Parathyroid adenoma (tissue), 2 donors: ENCODE measurements around the gene TFEB.

Experiments
- H2AFZ ChIP-seq: fragments of 300-600 bp; sonication (generic); one replicate; pipeline ENCODE4 v1.7.0; 2017; ENCODE audit warnings: antibody characterized with exemption, mild to moderate bottlenecking
- H3K27ac ChIP-seq: fragments of 300-600 bp; sonication (generic); one replicate; pipeline ENCODE4 v1.7.0; 2017
- H3K27me3 ChIP-seq: fragments of 300-600 bp; sonication (generic); one replicate; pipeline ENCODE4 v1.7.0; 2017; ENCODE audit warnings: low read length; ENCODE audit not compliant: control insufficient read depth, insufficient read depth
- H3K36me3 ChIP-seq: fragments of 300-600 bp; sonication (generic); one replicate; pipeline ENCODE4 v1.7.0; 2017; ENCODE audit warnings: low read length; ENCODE audit not compliant: control insufficient read depth, insufficient read depth
- H3K4me1 ChIP-seq: fragments of 300-600 bp; sonication (generic); one replicate; pipeline ENCODE4 v1.7.0; 2017; ENCODE audit warnings: control low read depth
- H3K4me2 ChIP-seq: fragments of 300-600 bp; sonication (generic); one replicate; pipeline ENCODE4 v1.7.0; 2017; ENCODE audit warnings: low read length
- H3K4me3 ChIP-seq: fragments of 300-600 bp; sonication (generic); one replicate; pipeline ENCODE4 v1.7.0; 2017; ENCODE audit warnings: low read depth, low read length
- H3K79me2 ChIP-seq: fragments of 300-600 bp; sonication (generic); one replicate; pipeline ENCODE4 v1.7.0; 2017; ENCODE audit warnings: control low read depth
- H3K9ac ChIP-seq: fragments of 300-600 bp; sonication (generic); one replicate; pipeline ENCODE4 v1.7.0; 2017; ENCODE audit warnings: mild to moderate bottlenecking
- H3K9me3 ChIP-seq: fragments of 300-600 bp; sonication (generic); one replicate; pipeline ENCODE4 v1.7.0; 2017; ENCODE audit warnings: low read length; ENCODE audit not compliant: control insufficient read depth
- CTCF ChIP-seq: fragments of 300-600 bp; sonication (generic); IDR thresholded peaks from one replicate; pipeline ENCODE4 v1.7.0; 2017; ENCODE audit warnings: antibody characterized with exemption, mild to moderate bottlenecking
- donor health status: primary hyperparathyroidism.

The TFEB gene

GRCh38 chr6:41656002-41656691, 79.3 kb downstream of the TFEB start:
- H3K27ac ChIP-seq: no peak overlapping the region
- no peaks in the 10 kb centered on the region for H3K4me1 ChIP-seq
- no peaks in the 10 kb centered on the region for H3K27me3 ChIP-seq
- H3K9ac ChIP-seq: no peak overlapping the region
- TF ChIP-seq CTCF: no peak
- no peaks in the 10 kb centered on the region for H3K79me2 ChIP-seq
- no peak overlapping the region for H3K4me2 ChIP-seq
- H3K4me3 ChIP-seq: no peak overlapping the region
- H2AFZ ChIP-seq: no peak overlapping the region
- H3K36me3 ChIP-seq: no peaks in the 10 kb centered on the region
- no peaks in the 10 kb centered on the region for H3K9me3 ChIP-seq

DNA sequence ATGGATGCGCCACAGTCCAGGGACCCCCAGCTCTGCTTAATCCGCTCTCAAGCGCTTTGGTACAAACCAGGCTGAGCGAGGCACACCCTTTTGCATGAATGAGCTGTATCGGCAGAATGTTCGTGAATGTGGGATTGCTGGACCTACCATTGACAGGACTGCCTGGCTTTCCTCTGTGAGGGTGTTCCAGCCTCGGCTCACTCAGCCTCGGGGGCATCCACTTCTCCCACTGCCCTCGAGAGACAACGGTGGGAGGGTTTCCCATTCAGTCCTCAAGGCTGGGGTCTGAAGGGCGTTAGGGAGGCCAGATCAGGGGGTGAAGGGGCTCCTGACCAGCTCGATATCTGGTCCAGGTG, 79.8 kb downstream of the TFEB start:
- Histone ChIP-seq H3K36me3 (no peaks in the 10 kb centered on the region), H3K27ac (no peak overlapping the region), H3K4me1 (no peaks in the 10 kb centered on the region), H3K9ac (no peak overlapping the region), H2AFZ (no peak overlapping the region), H3K4me3 (no peak overlapping the region), H3K79me2 (no peaks in the 10 kb centered on the region), H3K4me2 (no peak overlapping the region), H3K9me3 (no peaks in the 10 kb centered on the region), H3K27me3 (no peaks in the 10 kb centered on the region)
- TF ChIP-seq CTCF: no peak

- no peak for TF ChIP-seq CTCF
- H3K9ac ChIP-seq: no peak overlapping the region
- H3K4me3 ChIP-seq: no peak overlapping the region
- H3K27ac ChIP-seq: no peak overlapping the region
- H3K9me3 ChIP-seq: no peaks in the 10 kb centered on the region
- H3K4me1 ChIP-seq: no peaks in the 10 kb centered on the region
- no peaks in the 10 kb centered on the region for H3K36me3 ChIP-seq
- H2AFZ ChIP-seq: no peak overlapping the region
- H3K79me2 ChIP-seq: no peaks in the 10 kb centered on the region
- no peak overlapping the region for H3K4me2 ChIP-seq
- H3K27me3 ChIP-seq: no peaks in the 10 kb centered on the region
Observed at GRCh38 chr6:41655176-41655575, 80.2 kb downstream of the TFEB start.

- no peaks in the 10 kb centered on the region for H3K4me1 ChIP-seq
- no peak overlapping the region for H3K4me2 ChIP-seq
Observed at GRCh38 chr6:41654698-41655151, 80.7 kb downstream of the TFEB start.

More at GRCh38 chr6:41654698-41655151, 80.7 kb downstream of the TFEB start:
- Histone ChIP-seq H3K79me2 (no peaks in the 10 kb centered on the region), H3K27ac (no peak overlapping the region), H3K9me3 (no peaks in the 10 kb centered on the region), H2AFZ (no peak overlapping the region), H3K36me3 (no peaks in the 10 kb centered on the region), H3K4me3 (no peak overlapping the region), H3K27me3 (no peaks in the 10 kb centered on the region), H3K9ac (no peak overlapping the region)
- TF ChIP-seq CTCF: no peak
